SU-DHL-6 (cell line): ENCODE data around the gene OMA1.

Experiments
- H2AFZ ChIP-seq: fragments of 200-600 bp; sonication (generic); 2 replicates; pipeline ENCODE4 v1.6.1; 2014; ENCODE audit warnings: low read depth, mild to moderate bottlenecking, moderate library complexity, mixed read lengths, antibody characterized with exemption, low read length; ENCODE audit not compliant: severe bottlenecking
- H3F3A ChIP-seq: fragments of 200-600 bp; shearing (Covaris generic); 2 replicates; pipeline ENCODE4 v1.6.0; 2016; ENCODE audit warnings: antibody characterized with exemption, mild to moderate bottlenecking; ENCODE audit not compliant: insufficient read depth
- H3K27ac ChIP-seq: fragments of 200-600 bp; sonication (generic); 2 replicates; pipeline ENCODE4 v1.5.1; 2016; ENCODE audit warnings: low read depth, mild to moderate bottlenecking, low read length, moderate library complexity, mixed read lengths
- H3K27me3 ChIP-seq: fragments of 200-600 bp; sonication (generic), shearing (Covaris generic); 2 replicates; pipeline ENCODE4 v1.6.0; 2014; ENCODE audit warnings: mild to moderate bottlenecking, low read length
- H3K36me3 ChIP-seq: fragments of 200-600 bp; sonication (generic); 2 replicates; pipeline ENCODE4 v1.6.1; 2014; ENCODE audit warnings: mild to moderate bottlenecking, low read length, mixed read lengths
- H3K4me2 ChIP-seq: fragments of 300-600, 200-600 bp; shearing (Covaris generic), sonication (generic); 2 replicates; pipeline ENCODE4 v1.6.0; 2014; ENCODE audit warnings: low read length, low read depth, mild to moderate bottlenecking; ENCODE audit not compliant: poor library complexity, severe bottlenecking
- H3K4me3 ChIP-seq: fragments of 200-600 bp; sonication (generic); 2 replicates; pipeline ENCODE4 v1.5.1; 2014; ENCODE audit warnings: antibody characterized with exemption, low read length, mild to moderate bottlenecking, mixed read lengths; ENCODE audit not compliant: insufficient read depth, poor library complexity, severe bottlenecking
- H3K79me2 ChIP-seq: fragments of 200-600 bp; sonication (generic); 2 replicates; pipeline ENCODE4 v1.6.1; 2014; ENCODE audit warnings: mild to moderate bottlenecking, low read length, moderate library complexity; ENCODE audit not compliant: insufficient read depth
- H3K9ac ChIP-seq: fragments of 200-600 bp; sonication (generic); 2 replicates; pipeline ENCODE4 v1.7.0; 2014; ENCODE audit warnings: mild to moderate bottlenecking, low read length
- H3K9me2 ChIP-seq: fragments of 200-600 bp; sonication (generic); replicated peaks from 2 replicates; pipeline ENCODE4 v1.6.1; 2014; ENCODE audit warnings: low read length; ENCODE audit not compliant: insufficient read depth
- H3K9me3 ChIP-seq: fragments of 200-600 bp; sonication (generic); 2 replicates; pipeline ENCODE4 v1.6.1; 2014; ENCODE audit warnings: low read length, mixed read lengths; ENCODE audit not compliant: insufficient read depth
- H4K20me1 ChIP-seq: fragments of 200-600 bp; sonication (generic); 2 replicates; pipeline ENCODE4 v1.6.1; 2014; ENCODE audit warnings: low read depth, mild to moderate bottlenecking, antibody characterized with exemption, low read length, moderate library complexity, mixed read lengths
- CTCF ChIP-seq: fragments of 200-600 bp; sonication (generic); IDR thresholded peaks from one replicate; pipeline ENCODE4 v1.5.1; 2017; ENCODE audit warnings: antibody characterized with exemption, mild to moderate bottlenecking, low read length, moderate library complexity; ENCODE audit not compliant: insufficient read depth, poor library complexity, severe bottlenecking
- EZH2phosphoT487 ChIP-seq: fragments of 200-600 bp; sonication (generic), shearing (Covaris generic); conservative IDR thresholded peaks from 2 replicates; pipeline ENCODE4 v1.6.1; 2018; ENCODE audit warnings: mild to moderate bottlenecking, antibody characterized with exemption, low read length, moderate library complexity, mixed read lengths

OMA1 gene

DNA sequence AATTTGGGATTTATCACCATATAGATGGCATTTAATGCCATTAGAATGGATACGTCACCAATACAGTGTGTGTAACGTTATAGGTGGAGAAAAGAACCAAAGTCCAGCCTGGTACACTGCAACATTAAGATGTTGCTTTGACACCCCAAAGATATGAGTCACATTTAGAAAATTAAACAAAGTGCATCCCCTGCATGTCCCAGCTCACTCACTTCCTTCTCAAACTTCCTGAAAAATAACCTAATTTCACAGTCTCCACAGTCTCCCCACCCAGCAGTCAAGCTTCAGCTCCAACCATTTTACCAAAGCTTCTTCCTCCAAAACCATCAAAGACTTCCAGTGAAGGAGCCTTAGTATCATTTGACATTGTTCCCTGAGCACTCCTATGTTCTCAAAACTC lies 111.9 kb downstream of the OMA1 start:
- H3F3A ChIP-seq: no peaks in the 10 kb centered on the region
- H3K4me2 ChIP-seq: no peak overlapping the region
- H3K36me3 ChIP-seq: no peaks in the 10 kb centered on the region
- no peak overlapping the region for H2AFZ ChIP-seq
- no peaks in the 10 kb centered on the region for H3K79me2 ChIP-seq
- H3K9me3 ChIP-seq: no peaks in the 10 kb centered on the region
- no peaks in the 10 kb centered on the region for H3K9me2 ChIP-seq
- H3K27ac ChIP-seq: no peak overlapping the region
- no peaks in the 10 kb centered on the region for H3K27me3 ChIP-seq
- H3K4me3 ChIP-seq: no peak overlapping the region
- no peak for TF ChIP-seq EZH2phosphoT487
- TF ChIP-seq CTCF: no peak
- H3K9ac ChIP-seq: no peak overlapping the region
- H4K20me1 ChIP-seq: no peaks in the 10 kb centered on the region

- no peaks in the 10 kb centered on the region for H3K27me3 ChIP-seq
- no peak overlapping the region for H2AFZ ChIP-seq
- no peak overlapping the region for H3K4me3 ChIP-seq
- no peaks in the 10 kb centered on the region for H3K36me3 ChIP-seq
- no peak overlapping the region for H3K27ac ChIP-seq
- H3K9me2 ChIP-seq: no peaks in the 10 kb centered on the region
- H3K9ac ChIP-seq: no peak overlapping the region
- no peaks in the 10 kb centered on the region for H4K20me1 ChIP-seq
- H3K79me2 ChIP-seq: no peaks in the 10 kb centered on the region
- H3F3A ChIP-seq: no peaks in the 10 kb centered on the region
- no peaks in the 10 kb centered on the region for H3K9me3 ChIP-seq
- TF ChIP-seq CTCF: no peak
- TF ChIP-seq EZH2phosphoT487: no peak
- no peak overlapping the region for H3K4me2 ChIP-seq
Observed at GRCh38 chr1:58434181-58434580, 112.3 kb downstream of the OMA1 start.

GRCh38 chr1:58432851-58433668 lies 113.5 kb downstream of the OMA1 start:
- Histone ChIP-seq H4K20me1 (no peaks in the 10 kb centered on the region), H3K27me3 (no peaks in the 10 kb centered on the region), H2AFZ (no peak overlapping the region), H3K9me3 (no peaks in the 10 kb centered on the region), H3K79me2 (no peaks in the 10 kb centered on the region), H3K36me3 (no peaks in the 10 kb centered on the region), H3K27ac (no peak overlapping the region), H3K9ac (no peak overlapping the region), H3F3A (no peaks in the 10 kb centered on the region), H3K9me2 (no peaks in the 10 kb centered on the region), H3K4me2 (no peak overlapping the region), H3K4me3 (no peak overlapping the region)
- no peak for TF ChIP-seq EZH2phosphoT487
- no peak for TF ChIP-seq CTCF
